HG03354 (cell line): Measurements from ENCODE around the gene KRTAP20-1.

Source experiments
- ATAC-seq: cut with Tn5 transposase; IDR thresholded peaks from one replicate; pipeline ENCODE4 v1.9.1; 2021; ENCODE audit warnings: mild to moderate bottlenecking; ENCODE audit not compliant: unreplicated experiment, poor library complexity, severe bottlenecking

The KRTAP20-1 gene

DNA sequence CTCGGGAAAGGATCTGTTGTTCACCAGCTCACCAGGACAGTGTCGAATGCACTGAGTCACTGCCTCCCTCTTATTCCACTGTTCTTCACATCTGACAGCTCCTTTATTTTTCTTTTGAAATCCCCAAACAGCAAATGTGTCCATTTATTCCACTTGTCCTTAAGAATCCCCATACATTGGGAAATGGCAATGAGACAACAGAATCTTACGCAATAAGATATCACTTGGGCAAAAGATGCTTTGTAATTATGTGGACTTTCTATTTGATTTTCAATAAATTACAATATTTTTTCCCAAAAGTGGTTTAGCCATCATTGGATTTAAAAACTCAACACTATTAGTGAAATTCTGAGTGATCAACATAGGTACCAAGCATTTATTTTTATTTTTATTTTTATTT is 22.5 kb downstream of the KRTAP20-1 start:
- ATAC-seq, result no peak

DNA sequence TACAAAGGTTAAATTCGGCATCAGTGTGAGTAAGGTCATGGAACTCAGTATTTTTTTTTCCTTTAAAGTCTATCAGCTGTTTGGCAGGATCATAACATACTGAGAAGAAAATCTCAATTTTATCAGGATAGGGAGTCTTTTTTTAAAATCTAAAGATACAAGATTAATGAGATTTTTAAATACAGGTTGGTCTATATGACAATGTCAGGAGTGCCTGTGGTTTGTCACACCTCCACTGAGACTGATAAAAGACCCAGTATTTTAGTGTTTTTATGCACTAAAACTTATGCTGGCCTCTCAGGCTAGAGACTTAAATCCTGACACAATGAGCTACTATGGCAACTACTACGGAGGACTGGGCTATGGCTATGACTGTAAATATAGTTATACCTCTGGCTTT is 26.3 kb downstream of the KRTAP20-1 start, which contains the start of gene KRTAP20-3:
KRTAP20-3 (plus strand) TSS at position 301 of the 400 bp plus-strand sequence.
- no peak for ATAC-seq

DNA sequence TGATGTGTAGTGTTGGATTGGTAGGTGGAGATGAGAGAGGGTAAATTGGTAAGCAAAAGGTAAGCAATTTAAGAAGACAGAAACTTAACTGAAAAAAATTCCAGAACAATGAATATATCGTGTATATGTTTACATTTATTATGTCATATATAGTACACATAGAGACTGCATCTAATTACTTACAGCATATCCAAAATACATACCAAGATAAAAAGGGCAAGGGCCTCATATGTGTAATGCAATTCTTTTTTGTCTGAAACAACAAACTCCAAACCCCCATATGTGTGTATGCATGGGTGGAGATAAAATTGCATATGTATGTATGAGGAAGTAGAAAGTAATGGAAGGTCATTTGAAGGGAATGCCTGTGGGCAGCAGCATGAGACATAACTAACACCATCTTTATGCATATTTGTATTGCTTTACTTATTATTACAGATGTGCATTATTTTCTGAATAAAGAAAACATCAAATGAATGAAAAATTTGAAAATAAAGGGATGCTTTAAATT is 30.7 kb downstream of the KRTAP20-1 start:
- ATAC-seq, result no peak

DNA sequence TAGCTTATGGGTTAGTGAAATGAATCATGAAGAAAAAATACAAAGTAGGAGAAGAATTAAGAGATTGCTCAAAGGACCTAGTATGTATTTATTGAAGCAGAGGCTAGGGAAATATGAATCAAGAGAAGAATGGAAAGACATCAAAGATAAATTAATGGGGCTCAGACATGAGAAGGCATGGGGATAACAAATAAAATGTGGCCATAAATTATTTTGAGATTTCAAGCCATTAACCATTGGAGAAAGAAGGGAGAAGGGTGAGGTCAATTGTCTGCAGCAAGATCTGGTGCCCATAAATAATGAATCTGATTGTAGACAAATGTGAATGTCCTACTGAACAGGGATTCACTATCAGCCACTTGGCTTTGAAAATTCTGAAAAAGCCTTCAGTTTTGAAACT is 36.7 kb downstream of the KRTAP20-1 start:
- ATAC-seq, result no peak
